GM18502 (cell line): Measurements from ENCODE around the gene CACUL1.
"Not testable (repeated sequence)": the region's sequence is repeated elsewhere in the genome, so short reads cannot be mapped to it uniquely, and the experiment has no call there.

ENCODE experiments used
- ATAC-seq: cut with Tn5 transposase; IDR thresholded peaks from one replicate; pipeline ENCODE4 v1.9.1; 2021; ENCODE audit warnings: mild to moderate bottlenecking; ENCODE audit not compliant: unreplicated experiment, poor library complexity

Gene CACUL1

DNA sequence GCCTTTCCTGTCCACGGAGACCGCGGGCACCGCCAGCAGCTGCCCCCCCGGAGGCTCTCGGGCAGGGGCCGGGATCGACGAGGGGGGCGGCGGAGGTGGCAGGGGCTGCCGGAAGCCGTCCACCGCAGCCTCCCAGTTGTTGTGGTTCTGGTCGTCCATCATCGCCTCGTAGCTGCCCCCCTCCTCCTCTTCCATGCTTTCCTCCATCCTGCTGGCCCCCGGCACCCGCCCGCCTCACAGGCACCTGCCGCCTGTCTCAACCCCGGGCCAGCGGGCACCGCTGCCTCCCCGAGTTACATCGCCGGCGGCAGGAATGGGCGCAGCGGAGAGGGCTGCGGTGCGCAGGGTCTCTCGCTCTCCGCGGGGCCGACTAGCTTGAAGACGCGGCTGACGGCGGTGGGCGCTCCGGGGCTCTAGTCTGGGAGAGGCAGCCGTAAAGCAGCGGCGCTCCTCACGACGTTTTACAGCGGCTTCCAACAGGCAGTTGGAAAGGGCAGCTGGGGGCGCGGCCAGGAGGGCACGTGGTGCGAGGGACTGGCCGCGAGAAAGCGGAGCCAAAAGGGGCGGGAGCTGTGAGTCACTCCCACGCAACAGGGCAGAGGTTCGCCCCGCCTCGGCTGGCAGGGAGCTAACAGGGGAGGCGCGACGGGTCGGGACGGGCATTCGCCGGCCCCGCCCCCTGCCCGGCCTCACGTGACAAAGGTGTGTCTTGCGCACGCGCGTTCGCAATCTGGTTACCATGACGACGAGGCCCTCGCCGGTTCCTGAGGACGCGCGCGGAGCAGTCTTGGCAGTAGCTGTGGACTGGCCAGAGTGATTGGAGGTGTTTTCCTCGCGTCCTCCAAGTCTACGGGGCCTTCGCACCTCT lies at the start of gene CACUL1:
TSS of gene CACUL1 (minus strand) at position 415 of the 868 bp plus-strand sequence. CDS start at position 207, 208 bp downstream.
- ATAC-seq = peak; percentile 94

DNA sequence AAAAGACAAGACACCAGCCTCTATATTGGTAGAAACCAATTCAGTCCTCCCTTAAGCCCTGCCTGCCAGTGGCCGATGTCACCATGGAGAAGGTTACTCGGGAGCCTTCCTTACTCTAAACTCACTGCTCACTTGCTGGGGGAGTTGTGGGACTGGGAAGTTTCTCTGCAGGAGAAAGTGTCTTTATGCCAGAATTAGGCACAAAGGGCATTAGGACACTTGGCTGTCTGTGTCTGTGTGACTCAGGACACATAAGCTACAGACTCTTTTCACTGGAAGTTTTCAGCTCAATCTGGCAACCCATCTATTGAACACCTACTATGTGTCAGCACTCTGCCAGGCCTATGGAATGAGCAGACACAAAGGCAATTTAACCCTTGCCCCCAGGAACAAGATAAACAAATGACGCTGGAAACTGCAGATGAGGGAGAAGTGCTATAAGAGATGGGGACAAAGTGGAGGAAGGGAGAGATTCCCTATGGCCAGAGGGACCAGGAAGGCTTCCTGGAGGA lies 49.5 kb upstream of the CACUL1 start:
- ATAC-seq = no peak

DNA sequence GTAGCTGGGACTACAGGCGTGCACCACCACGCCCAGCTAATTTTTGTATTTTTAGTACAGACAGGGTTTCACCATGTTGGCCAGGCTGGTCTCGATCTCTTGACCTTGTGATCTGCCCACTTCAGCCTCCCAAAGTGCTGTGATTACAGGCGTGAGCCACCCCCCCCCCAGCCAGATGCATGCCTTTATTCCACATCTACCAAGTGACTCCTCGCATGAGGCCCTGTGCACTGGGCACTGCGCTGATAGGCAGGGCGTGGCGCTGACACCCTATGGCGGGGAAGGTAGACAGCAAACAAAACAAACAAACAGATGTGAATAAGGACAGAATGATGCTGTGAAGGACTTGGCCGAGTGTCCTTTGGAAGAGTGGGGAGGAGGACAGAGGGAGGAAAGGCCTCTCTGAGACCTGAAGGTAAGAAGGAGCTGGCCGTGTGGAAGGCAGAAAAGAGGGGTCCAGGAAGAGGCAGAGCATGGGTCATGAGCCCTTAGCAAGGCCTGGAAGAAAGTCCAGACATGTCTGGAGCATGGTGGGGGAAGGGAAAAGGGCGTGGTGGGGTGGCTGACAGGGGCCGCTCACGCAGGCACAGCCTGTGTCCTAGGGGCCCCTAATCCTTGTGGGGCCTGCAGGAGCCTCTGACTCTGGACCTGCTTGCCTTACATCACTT lies 47.5 kb upstream of the CACUL1 start:
- no peak for ATAC-seq

DNA sequence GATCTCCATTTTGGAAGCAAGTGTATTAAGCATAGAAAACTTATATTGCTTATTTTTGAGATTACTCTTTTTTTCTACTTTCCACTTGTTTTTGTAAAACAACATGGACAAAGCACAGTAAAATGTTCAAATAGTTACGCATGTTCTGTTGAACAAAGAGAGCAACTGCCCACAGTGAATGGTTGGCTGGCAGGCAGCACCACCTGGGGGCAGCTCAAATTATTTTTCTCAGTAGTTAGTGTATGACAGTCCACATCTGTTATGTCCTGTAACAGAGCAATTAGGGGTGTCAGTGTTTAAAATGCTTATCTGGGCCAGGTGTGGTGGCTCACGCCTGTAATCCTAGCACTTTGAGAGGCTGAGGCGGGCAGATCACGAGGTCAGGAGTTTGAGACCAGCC lies 46.1 kb upstream of the CACUL1 start:
- ATAC-seq = no peak

DNA sequence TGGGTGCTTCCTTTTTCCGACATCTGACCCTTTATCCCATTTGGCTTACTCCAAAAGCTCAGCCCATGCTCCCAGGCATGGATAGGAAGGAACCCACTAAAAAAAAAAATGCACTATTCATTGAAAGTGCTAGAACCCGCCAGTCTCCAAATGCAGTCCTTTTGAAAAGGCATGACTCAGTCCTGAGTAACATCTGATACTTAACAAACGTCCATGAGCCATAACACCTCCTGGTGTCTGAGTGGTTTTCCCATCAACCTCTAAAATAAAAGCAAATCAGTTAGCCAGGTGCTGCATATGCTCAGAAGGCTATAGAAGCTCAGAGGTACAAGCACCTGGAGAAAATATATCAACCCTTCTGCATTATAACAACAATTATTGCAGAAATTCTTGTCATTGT lies 45.0 kb upstream of the CACUL1 start:
- ATAC-seq = no peak

DNA sequence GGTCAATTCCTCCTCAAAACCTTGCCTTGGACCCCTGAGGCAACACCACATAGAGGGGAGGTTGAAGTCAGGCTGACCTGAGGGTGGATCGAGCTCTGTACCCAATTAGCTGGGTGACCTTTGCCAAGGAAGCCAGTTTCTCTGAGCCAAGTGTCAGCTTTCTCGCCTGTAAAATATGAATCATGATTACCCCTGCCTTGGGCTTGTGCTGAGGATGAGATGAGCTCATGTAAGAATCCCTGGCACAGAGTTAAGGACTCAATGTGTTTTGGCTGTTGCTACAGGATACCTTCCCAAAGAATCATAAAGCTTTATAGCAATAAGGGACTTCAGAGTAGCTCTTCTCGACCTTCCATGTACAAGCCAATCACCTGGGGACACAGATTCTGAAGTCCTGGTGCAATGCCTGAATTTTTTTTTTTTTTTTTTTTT lies 43.5 kb upstream of the CACUL1 start:
- no peak for ATAC-seq

DNA sequence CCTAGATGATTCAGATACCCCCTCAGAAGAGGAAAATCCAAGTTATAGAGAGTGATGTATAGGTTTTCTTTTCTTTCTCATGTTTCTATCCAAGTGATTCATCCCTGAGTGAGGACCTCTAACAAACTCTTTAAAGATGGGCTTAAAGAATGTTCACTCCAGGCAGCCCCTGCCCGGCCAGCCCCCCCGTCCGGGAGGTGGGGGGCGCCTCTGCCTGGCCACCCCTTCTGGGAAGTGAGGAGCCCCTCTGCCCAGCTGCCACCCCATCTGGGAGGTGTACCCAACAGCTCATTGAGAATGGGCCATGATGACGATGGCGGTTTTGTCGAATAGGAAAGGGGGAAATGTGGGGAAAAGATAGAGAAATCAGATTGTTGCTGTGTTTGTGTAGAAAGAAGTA lies 40.2 kb upstream of the CACUL1 start:
- not testable (repeated sequence) for ATAC-seq

DNA sequence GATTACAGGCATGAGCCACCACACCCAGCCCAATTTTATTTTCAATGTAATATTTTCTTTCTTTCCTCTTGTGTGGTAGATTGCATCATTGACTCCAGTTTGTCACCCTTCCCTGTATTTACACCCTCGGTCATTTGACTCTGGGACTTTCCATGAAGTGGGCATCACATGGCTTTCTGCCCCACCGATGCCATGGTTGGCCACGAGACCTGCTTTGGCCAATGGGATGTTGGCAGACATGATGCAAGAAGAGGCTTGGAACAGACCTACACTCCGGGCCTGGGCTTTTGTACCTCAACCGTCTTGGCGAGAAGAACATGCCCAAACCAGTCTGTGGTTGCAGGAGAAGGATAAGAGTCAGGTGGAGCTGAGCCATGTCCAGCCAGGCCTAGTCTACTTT lies 38.8 kb upstream of the CACUL1 start:
- ATAC-seq = no peak

DNA sequence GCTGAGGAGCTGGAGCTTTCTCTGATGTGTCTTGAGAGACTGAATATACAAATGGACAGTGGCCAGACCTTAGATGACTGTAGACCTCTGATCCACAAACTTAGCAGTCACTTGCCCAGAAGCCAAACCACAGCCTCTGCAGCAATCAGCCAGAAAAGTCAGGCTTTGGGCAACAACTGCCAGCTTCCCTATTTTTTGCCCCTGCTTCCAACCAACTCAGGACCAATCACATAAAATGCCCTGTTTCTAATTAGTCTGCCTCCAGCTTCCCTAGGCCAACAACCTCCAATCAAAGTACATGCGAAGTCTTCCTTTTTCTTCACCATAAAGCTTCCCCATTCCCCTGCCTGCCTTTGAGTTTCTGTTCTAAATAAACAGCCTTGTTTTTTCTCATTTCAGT lies 37.8 kb upstream of the CACUL1 start:
- no peak for ATAC-seq

DNA sequence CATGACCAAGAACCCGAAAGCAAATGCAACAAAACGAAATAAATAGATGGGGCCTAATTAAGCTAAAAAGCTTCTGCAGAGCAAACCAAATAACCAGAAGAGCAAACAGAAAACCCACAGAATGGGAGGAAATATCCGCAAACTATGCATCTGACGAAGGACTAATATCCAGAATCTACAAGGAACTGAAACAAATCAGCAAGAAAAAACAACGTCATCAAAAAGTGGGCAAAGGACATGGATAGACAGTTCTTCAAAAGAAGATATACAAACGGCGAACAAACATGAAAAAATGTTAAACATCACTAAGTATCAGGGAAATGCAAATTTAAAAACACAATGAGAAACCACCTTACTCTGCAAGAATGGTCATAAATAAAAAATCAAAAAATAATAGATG lies 35.3 kb upstream of the CACUL1 start:
- ATAC-seq = no peak

DNA sequence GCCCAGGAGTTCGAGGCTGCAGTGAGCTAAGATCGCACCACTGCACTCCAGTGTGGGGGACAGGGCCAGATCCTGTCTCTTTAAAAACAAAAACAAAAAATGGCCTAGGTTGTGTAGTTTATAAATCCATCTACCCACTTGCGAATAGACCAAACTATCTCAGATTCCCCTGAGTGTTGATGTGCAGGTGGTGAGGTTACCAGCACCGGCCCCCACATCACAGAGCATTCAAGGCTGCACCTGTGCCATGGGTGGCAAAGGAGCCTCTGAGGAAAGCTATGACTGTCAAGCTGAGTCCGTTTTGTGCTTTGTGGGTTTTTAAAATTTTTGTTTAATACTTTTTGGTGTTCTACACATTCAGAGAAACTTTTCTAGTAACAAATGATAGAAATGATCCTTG lies 30.8 kb upstream of the CACUL1 start:
- ATAC-seq = no peak

DNA sequence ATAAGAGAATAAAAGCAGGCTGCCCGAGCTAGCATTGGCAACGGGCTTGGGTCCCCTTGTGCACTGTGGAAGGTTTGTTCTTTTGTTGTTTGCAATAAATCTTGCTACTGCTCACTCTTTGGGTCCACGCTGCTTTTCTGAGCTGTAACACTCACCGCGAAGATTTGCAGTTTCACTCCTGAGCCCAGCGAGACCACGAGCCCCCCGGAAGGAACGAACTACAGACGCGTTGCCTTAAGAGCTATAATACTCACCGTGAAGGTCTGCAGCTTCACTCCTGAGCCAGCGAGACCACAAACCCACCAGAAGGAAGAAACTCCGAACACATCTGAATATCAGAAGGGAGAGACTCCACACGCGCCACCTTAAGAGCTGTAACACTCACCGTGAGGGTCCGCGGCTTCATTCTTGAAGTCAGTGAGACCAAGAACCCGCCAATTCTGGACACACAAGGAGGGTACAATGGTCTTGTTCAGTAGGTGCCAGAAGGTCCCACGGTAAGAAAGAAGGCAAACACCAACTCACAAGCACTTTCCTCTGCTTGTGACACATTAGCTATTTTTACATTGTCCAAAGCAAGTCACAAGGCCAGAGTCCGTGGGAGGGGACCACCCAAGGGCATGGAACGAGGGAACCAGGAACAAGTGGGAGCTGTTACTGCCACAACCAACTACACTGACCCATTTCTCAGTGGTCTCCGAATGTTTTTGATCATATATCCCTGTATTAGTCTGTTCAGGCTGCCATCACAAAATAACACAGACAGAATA lies 29.2 kb upstream of the CACUL1 start:
- ATAC-seq = no peak

DNA sequence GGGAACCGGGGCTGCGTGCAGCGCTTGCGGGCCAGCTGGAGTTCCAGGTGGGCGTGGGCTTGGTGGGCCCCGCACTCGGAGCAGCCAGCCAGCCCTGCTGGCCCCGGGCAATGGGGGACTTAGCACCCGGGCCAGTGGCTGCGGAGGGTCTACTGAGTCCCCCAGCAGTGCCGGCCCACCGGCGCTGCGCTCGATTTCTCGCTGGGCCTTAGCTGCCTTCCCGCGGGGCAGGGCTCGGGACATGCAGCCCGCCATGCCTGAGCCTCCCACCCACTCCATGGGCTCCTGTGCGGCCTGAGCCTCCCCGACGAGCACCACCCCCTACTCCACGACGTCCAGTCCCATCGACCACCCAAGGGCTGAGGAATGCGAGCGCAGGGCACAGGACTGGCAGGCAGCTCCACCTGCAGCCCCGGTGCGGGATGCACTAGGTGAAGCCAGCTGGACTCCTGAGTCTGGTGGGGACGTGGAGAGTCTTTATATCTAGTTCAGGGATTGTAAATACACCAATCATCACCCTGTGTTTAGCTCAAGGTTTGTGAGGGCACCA lies 28.2 kb upstream of the CACUL1 start:
- not testable (repeated sequence) for ATAC-seq

DNA sequence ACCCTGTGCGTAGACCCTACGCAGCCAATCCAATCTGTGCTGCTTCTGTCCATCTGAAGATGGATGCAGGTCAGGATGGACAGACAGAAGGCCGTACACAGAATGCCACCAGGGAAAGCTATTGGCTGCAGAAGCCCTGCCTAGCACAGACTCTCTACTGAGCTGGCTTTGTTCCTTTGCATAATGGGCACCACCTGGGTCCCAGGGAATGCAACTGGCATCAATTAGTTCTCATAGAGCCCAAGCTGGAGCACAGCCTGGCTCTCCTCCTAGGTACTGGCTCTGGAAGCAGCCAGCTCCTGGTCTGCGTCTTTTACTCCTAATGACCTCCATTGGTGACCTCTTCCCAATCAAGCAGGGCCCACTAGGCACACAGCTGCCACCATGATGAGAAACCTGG lies 26.8 kb upstream of the CACUL1 start:
- ATAC-seq = no peak

DNA sequence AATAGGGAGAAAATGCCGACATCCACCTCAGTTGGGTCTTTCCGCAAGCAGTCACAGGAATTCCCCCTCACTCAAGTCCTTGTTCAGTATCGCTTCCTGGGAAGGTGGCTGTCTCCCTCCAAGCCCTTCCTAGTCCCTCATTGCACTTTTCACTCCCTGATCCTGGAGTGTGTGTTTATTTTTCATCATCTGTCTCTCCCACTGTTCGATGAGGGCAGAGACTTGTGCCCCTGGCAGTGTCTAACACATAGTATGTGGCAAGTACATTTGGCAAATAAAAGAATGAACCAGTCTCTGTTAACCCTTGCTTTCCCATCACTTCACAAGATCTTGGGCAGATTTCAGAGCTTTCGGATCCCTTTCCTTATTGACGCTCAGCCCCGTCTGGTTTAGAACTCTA lies 24.0 kb upstream of the CACUL1 start:
- ATAC-seq = no peak

DNA sequence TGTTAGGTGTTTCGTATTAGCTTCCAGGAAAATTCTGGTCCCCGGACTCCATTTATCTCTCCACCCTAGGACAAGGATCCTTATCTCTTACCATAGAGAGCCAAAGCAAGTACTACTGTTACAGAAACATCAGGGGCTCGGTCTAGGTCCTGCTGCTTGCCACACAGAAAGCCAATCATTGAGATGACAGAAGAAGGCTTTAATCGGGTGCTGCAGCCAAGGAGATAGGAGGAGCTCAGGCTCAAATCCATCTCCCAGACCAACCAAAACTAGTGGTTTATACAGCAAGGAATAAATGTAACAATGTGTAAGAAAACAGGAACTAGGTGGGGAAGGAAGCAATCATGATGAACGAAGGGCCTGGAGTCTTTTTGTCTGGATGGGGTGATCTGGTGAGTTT lies 22.2 kb upstream of the CACUL1 start:
- no peak for ATAC-seq

DNA sequence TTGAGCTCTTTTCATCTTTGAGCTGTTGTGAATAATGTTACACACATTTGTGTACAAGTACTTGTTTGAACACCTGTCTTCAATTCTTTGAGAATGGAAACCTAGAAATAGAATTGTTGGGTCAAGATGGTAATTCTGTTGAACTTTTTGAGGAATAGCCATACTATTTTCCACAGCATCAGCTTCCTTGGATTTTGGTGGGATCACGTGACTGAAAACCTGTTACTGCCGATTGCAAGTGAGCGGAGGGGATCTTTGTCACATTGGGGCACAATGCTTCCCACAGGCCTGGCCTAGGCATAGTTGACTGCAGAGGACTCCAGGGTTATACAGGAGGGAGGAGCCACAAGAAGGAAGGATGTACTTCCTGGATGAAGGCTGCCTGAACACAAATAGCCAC lies 21.3 kb upstream of the CACUL1 start:
- no peak for ATAC-seq

DNA sequence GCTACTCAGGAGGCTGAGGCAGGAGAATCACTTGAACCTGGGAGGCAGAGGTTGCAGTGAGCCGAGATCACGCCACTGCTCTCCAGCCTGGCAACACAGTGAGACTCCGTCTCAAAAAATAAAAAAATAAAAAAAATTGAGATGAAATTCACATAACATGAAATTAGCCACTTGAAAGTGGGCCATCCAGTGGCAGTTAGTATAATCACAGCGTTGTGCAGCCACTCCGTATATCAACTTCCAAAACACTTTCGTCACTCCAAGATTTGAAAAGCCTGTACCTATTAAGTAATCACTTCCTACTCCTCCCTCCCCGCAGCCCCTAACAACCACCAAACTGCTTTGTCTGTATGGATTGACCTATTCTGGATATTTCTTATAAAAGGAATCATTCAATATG lies 20.7 kb upstream of the CACUL1 start:
- ATAC-seq = no peak

DNA sequence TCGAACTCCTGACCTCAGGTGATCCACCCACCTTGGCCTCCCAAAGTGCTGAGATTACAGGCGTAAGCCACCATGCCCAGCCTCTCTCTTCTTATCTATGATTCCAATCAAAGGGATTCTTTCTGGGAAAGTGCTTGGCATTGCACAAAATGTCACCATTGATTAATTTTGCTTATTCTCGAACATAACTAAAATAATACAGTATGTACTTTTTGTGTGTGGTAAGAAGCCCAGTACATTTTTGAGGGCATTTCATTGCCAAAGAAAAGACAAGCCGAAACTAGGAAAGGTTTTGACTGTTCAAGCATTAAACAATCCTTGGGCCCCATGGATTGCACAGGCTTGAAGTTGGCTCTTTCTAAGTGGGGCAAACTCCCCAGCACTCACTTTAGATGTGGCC lies 18.3 kb upstream of the CACUL1 start:
- no peak for ATAC-seq

DNA sequence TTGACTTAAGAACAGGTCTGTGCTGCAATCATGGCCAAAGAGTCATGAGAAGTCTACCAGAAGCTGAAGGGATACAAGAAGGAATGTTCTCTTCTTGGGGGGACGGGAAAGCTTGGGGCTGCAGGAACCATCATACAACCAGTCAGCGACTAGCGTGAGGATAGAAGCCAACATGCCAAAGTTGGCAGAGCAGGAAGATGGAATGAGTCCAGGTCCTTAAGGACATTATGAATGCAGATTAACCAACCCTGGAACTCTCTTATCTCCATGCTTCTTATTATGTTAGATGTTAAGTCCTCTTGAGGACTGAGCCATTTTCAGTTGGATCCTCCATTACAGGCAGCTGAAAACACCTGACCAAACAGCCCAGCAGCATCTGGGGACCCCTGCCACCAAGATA lies 17.2 kb upstream of the CACUL1 start:
- no peak for ATAC-seq
